Liver (tissue), 9 donors: ENCODE data around the gene UBE2U. TPM values are rescaled to one million over a fixed set of nuclear protein-coding genes. Genes with fewer than 3 reads are reported as not detected.

ENCODE experiments used
- DNase-seq: peaks from one replicate; pipeline ENCODE4 v3.0.0-alpha.2; 2017; ENCODE audit warnings: low spot score
- H3K27ac ChIP-seq, 2 donors: one replicate each; pipeline ENCODE4 v1.7.0; 2013; ENCODE audit warnings: inconsistent platforms in 2 of 2, low read length in 2 of 2, control low read depth in 1 of 2, low read depth in 1 of 2, mild to moderate bottlenecking in 1 of 2
- H3K27me3 ChIP-seq, 4 donors: one replicate each; pipeline versions ENCODE4 v1.6.1 to v1.7.0; 2013; ENCODE audit warnings: low read length in 3 of 4, inconsistent platforms in 1 of 4, mild to moderate bottlenecking in 1 of 4, moderate library complexity in 1 of 4; ENCODE audit not compliant: control insufficient read depth in 4 of 4, insufficient read depth in 4 of 4
- H3K36me3 ChIP-seq, 4 donors: one replicate each; pipeline versions ENCODE4 v1.6.1 to v1.7.0; 2013; ENCODE audit warnings: low read length in 3 of 4, mild to moderate bottlenecking in 3 of 4, low read depth in 1 of 4, moderate library complexity in 1 of 4; ENCODE audit not compliant: control insufficient read depth in 4 of 4, insufficient read depth in 3 of 4
- H3K4me1 ChIP-seq, 4 donors: one replicate each; pipeline versions ENCODE4 v1.6.1 to v1.7.0; 2013; ENCODE audit warnings: low read length in 3 of 4, mild to moderate bottlenecking in 3 of 4, moderate library complexity in 1 of 4; ENCODE audit not compliant: control insufficient read depth in 4 of 4, insufficient read depth in 4 of 4
- H3K4me3 ChIP-seq, 3 donors: one replicate each; pipeline versions ENCODE4 v1.6.1 to v1.7.0; 2013; ENCODE audit warnings: low read length in 3 of 3, control low read depth in 1 of 3, low read depth in 1 of 3, mild to moderate bottlenecking in 1 of 3
- H3K9ac ChIP-seq, 2 donors: one replicate each; pipeline ENCODE4 v1.7.0; 2013; ENCODE audit warnings: low read length in 2 of 2, mild to moderate bottlenecking in 2 of 2, moderate library complexity in 2 of 2, control low read depth in 1 of 2, low read depth in 1 of 2
- H3K9me3 ChIP-seq, 4 donors: one replicate each; pipeline versions ENCODE4 v1.6.1 to v1.7.0; 2013; ENCODE audit warnings: low read length in 3 of 4; ENCODE audit not compliant: control insufficient read depth in 4 of 4
- FOXA1 ChIP-seq: IDR thresholded peaks from 2 replicates; pipeline ENCODE4 v1.6.1; 2016; ENCODE audit warnings: antibody characterized with exemption
- GABPA ChIP-seq, 2 donors: IDR thresholded peaks in 1 of 2; conservative IDR thresholded peaks in 1 of 2; 2 replicates each; pipeline ENCODE4 v1.6.1; 2016; ENCODE audit warnings: antibody characterized with exemption in 2 of 2, mild to moderate bottlenecking in 1 of 2, moderate library complexity in 1 of 2
- HNF4A ChIP-seq, 2 donors: conservative IDR thresholded peaks; 2 replicates each; pipeline ENCODE4 v1.6.1; 2016; ENCODE audit warnings: antibody characterized with exemption in 2 of 2, mild to moderate bottlenecking in 2 of 2
- HNF4G ChIP-seq: IDR thresholded peaks from 2 replicates; pipeline ENCODE4 v1.6.1; 2016; ENCODE audit warnings: antibody characterized with exemption
- JUND ChIP-seq, 2 donors: IDR thresholded peaks; 2 replicates each; pipeline ENCODE4 v1.6.1; 2016; ENCODE audit warnings: antibody characterized with exemption in 2 of 2
- NR2F2 ChIP-seq: IDR thresholded peaks from 2 replicates; pipeline ENCODE4 v1.6.1; 2016; ENCODE audit warnings: antibody characterized with exemption
- RAD21 ChIP-seq, 2 donors: IDR thresholded peaks; 2 replicates each; pipeline ENCODE4 v1.6.1; 2016; ENCODE audit warnings: antibody characterized with exemption in 2 of 2, mild to moderate bottlenecking in 2 of 2
- RXRA ChIP-seq, 2 donors: IDR thresholded peaks; 2 replicates each; pipeline ENCODE4 v1.6.1; 2017 to 2018; ENCODE audit warnings: antibody characterized with exemption in 2 of 2, mild to moderate bottlenecking in 1 of 2
- SP1 ChIP-seq: IDR thresholded peaks from 2 replicates; pipeline ENCODE4 v1.6.1; 2018; ENCODE audit warnings: antibody characterized with exemption, mild to moderate bottlenecking
- TAF1 ChIP-seq: conservative IDR thresholded peaks from 2 replicates; pipeline ENCODE4 v1.6.1; 2016; ENCODE audit warnings: antibody characterized with exemption, mild to moderate bottlenecking
- YY1 ChIP-seq: IDR thresholded peaks from 2 replicates; pipeline ENCODE4 v1.6.1; 2016; ENCODE audit warnings: antibody characterized with exemption, mild to moderate bottlenecking
- ZBTB33 ChIP-seq: IDR thresholded peaks from 2 replicates; pipeline ENCODE4 v1.6.1; 2016; ENCODE audit warnings: antibody characterized with exemption
- WGBS: extraction: QIAGEN DNeasy Blood & Tissue Kit; methylation state at CpG from one replicate; pipeline ENCODE4 v1.1.7; 2013; 5-methylcytosine and 5-hydroxymethylcytosine counted together
- polyA plus RNA-seq, 2 donors: library from polyadenylated mRNA; stranded (reverse) in 1 of 2; unstranded in 1 of 2; fragments of 200-250 nt in 1 of 2; fragments of >200 nt in 1 of 2; fragmentation: Nextera tagmentation in 1 of 2; extraction: Ambion mirVana in 1 of 2; gene quantifications; one replicate each; pipeline versions ENCODE4 v1.2.1 to v1.2.3, GENCODE V29; 2013 to 2015
- total RNA-seq, 2 donors: library from RNA; depleted of rRNA; stranded (reverse); fragments of >200 nt; gene quantifications; one replicate each; pipeline ENCODE4 v1.2.3, GENCODE V29; 2014
- TF ChIP-seq, protein P1 (sequence below): fragments of 150-350 bp; IDR thresholded peaks from 2 replicates; pipeline ENCODE4 v1.5.1; 2017; ENCODE audit warnings: improper control_type of control experiment, low read depth, low read length; ENCODE audit not compliant: missing input control
- TF ChIP-seq, protein P2 (sequence below): IDR thresholded peaks from 2 replicates; pipeline ENCODE4 v1.6.1; 2016; ENCODE audit warnings: antibody characterized with exemption, mild to moderate bottlenecking
- donor health status: healthy.
- donor health status: healthy.
- donor health status: healthy.
- donor health status: healthy.
- donor health status: healthy.

Gene UBE2U
- total and polyA plus RNA-seq, 4 donors = not detected

DNA sequence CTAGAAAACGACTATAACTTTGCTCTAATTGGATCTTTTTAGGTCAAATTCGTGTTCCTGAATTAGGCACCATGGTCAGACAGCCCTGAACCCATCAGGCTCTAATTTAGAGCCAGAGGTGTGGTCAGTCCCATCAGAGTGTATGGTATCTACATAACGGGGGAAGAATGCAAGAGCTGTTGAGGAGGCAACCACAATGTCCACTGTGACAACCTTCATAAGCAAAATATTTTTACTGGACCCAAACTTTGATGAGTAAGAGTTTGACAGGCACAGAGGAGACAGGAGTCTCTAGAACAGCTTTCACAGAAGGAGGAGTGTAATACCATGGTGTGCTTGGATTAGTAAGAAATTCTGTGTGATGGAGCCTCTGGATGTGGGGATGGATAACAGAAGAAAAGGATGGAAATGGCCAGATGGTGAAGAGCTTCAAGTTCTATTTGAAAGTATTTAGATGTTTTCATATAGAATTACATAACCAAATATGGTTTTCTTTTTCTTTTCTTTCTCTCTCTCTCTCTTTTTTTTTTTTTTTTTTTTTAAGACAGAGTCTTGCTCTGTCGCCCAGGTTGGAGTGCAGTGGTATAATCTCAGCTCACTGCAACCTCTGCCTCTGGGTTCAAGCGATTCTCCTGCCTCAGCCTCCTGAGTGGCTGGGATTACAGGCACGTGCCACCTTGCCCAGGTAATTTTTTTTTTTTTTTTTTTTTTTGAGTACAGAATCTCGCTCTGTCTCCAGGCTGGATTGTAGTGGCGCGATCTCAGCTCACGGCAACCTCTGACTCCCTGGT, 24.9 kb downstream of the UBE2U start:
- H3K4me1 ChIP-seq = no peaks in the 10 kb centered on the region
- TF ChIP-seq GABPA (IDR thresholded peaks at IDR 0.05 in 1 of 2, conservative IDR thresholded peaks at IDR 0.05 in 1 of 2) (no peak), NR2F2 (no peak), FOXA1 (no peak), RXRA (IDR thresholded peaks at IDR 0.05) (no peak), YY1 (no peak)
- TF ChIP-seq, protein P1, sequence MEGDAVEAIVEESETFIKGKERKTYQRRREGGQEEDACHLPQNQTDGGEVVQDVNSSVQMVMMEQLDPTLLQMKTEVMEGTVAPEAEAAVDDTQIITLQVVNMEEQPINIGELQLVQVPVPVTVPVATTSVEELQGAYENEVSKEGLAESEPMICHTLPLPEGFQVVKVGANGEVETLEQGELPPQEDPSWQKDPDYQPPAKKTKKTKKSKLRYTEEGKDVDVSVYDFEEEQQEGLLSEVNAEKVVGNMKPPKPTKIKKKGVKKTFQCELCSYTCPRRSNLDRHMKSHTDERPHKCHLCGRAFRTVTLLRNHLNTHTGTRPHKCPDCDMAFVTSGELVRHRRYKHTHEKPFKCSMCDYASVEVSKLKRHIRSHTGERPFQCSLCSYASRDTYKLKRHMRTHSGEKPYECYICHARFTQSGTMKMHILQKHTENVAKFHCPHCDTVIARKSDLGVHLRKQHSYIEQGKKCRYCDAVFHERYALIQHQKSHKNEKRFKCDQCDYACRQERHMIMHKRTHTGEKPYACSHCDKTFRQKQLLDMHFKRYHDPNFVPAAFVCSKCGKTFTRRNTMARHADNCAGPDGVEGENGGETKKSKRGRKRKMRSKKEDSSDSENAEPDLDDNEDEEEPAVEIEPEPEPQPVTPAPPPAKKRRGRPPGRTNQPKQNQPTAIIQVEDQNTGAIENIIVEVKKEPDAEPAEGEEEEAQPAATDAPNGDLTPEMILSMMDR = no peak
- no peaks in the 10 kb centered on the region for H3K27me3 ChIP-seq
- no peaks in the 10 kb centered on the region for H3K36me3 ChIP-seq
- no peak overlapping the region for H3K9ac ChIP-seq
- H3K27ac ChIP-seq = no peak overlapping the region
- no peak overlapping the region for H3K4me3 ChIP-seq
- DNase-seq = no peak
- 81% methylated on average over 10 of the region's 10 CpGs for WGBS
- no peaks in the 10 kb centered on the region for H3K9me3 ChIP-seq

DNA sequence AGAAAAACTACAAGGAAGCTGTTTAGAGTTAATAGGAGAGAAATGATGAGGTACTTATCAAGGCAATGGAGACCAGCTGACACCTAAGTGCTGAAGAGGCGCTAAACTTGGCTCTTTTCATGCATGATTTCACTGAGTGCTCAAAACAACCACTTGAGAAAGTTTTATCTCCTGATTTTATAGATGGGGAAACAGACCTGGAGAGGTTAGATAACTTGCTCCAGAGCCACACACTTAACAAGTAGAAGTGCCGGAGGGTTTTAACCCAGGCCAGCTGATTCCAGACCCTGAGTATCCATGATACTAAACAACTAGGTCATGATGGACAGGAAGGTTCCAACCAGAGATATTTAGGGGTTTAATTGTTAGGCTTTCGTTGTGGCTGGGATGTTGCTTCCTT, 25.9 kb downstream of the UBE2U start:
- TF ChIP-seq, protein P1 = no peak
- TF ChIP-seq RXRA (IDR thresholded peaks at IDR 0.05) (no peak), HNF4G (no peak), GABPA (IDR thresholded peaks at IDR 0.05 in 1 of 2, conservative IDR thresholded peaks at IDR 0.05 in 1 of 2) (no peak), JUND (IDR thresholded peaks at IDR 0.05) (no peak), SP1 (no peak), TAF1 (no peak), YY1 (no peak), ZBTB33 (no peak), RAD21 (IDR thresholded peaks at IDR 0.05) (no peak), HNF4A (conservative IDR thresholded peaks at IDR 0.05) (no peak)
- TF ChIP-seq, protein P2, sequence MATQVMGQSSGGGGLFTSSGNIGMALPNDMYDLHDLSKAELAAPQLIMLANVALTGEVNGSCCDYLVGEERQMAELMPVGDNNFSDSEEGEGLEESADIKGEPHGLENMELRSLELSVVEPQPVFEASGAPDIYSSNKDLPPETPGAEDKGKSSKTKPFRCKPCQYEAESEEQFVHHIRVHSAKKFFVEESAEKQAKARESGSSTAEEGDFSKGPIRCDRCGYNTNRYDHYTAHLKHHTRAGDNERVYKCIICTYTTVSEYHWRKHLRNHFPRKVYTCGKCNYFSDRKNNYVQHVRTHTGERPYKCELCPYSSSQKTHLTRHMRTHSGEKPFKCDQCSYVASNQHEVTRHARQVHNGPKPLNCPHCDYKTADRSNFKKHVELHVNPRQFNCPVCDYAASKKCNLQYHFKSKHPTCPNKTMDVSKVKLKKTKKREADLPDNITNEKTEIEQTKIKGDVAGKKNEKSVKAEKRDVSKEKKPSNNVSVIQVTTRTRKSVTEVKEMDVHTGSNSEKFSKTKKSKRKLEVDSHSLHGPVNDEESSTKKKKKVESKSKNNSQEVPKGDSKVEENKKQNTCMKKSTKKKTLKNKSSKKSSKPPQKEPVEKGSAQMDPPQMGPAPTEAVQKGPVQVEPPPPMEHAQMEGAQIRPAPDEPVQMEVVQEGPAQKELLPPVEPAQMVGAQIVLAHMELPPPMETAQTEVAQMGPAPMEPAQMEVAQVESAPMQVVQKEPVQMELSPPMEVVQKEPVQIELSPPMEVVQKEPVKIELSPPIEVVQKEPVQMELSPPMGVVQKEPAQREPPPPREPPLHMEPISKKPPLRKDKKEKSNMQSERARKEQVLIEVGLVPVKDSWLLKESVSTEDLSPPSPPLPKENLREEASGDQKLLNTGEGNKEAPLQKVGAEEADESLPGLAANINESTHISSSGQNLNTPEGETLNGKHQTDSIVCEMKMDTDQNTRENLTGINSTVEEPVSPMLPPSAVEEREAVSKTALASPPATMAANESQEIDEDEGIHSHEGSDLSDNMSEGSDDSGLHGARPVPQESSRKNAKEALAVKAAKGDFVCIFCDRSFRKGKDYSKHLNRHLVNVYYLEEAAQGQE = no peak
- H3K4me1 ChIP-seq = no peaks in the 10 kb centered on the region
- WGBS = 79% methylated on average over 3 of the region's 3 CpGs

More for the DNA sequence above, 25.9 kb downstream of the UBE2U start:
- Histone ChIP-seq H3K9ac (no peak overlapping the region), H3K4me3 (no peak overlapping the region), H3K27me3 (peaks cover 0 to 3% (median 0%) of the 10 kb centered on the region in 4 donors), H3K9me3 (no peaks in the 10 kb centered on the region), H3K27ac (no peak overlapping the region), H3K36me3 (no peaks in the 10 kb centered on the region)
- no peak for DNase-seq
